ENCODE results near the gene AKAP6. TPM values are rescaled to one million over a fixed set of nuclear protein-coding genes. Genes with fewer than 3 reads are reported as not detected.

AKAP6 gene
- total and polyA plus RNA-seq, 10 of the 15 experiments (the other 5 are each of a cell fraction or from before 2014, with no cell fraction given): 0.35 to 5.9 (median 2.2) TPM

DNA sequence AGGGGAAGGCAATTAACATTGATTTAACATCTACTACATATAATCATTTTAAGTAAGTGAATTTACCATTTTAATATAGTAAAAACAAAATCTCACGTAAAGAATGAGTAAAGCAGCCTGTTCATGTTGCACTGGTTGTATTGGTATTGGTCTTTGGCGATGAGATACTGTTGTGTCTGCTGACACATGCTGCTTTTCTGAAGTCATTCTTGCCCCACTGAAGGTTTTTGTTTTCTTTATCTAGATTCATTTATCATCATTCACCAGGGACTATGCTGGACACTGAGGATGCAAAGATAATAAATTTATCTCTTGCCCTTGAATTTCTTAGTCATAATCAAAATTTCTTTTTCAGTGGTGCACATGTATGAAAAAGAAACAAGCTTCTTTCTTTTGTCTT is 363.3 kb downstream of the AKAP6 start:
- no peaks in the 10 kb centered on the region for H3K27me3 ChIP-seq (replicated peaks in 1 of 2; ENCODE audit: control insufficient read depth in 2 of 2, insufficient read depth in 2 of 2, low read length in 1 of 2)
- no peak overlapping the region for H2AFZ ChIP-seq (ENCODE audit: control insufficient read depth, low read depth, low read length)
- no peak overlapping the region for H3K4me2 ChIP-seq (ENCODE audit: control insufficient read depth, insufficient read depth)
- ATAC-seq (no peak), FAIRE-seq (no peak), DNase-seq (ENCODE audit: low read depth, low spot score) (no peak)
- no peaks in the 10 kb centered on the region for H4K20me1 ChIP-seq (ENCODE audit: control insufficient read depth, insufficient read depth)
- H3K4me3 ChIP-seq: no peak overlapping the region
- CTCF ChIA-PET: interaction anchor here (0.6 kb wide), 1 partner anchor 700 kb away, joined by 3 read pairs; no protein-coding TSS in a partner anchor
- no peaks in the 10 kb centered on the region for H3K79me2 ChIP-seq (ENCODE audit: control insufficient read depth, insufficient read depth, low read length)
- TF ChIP-seq, protein P1, sequence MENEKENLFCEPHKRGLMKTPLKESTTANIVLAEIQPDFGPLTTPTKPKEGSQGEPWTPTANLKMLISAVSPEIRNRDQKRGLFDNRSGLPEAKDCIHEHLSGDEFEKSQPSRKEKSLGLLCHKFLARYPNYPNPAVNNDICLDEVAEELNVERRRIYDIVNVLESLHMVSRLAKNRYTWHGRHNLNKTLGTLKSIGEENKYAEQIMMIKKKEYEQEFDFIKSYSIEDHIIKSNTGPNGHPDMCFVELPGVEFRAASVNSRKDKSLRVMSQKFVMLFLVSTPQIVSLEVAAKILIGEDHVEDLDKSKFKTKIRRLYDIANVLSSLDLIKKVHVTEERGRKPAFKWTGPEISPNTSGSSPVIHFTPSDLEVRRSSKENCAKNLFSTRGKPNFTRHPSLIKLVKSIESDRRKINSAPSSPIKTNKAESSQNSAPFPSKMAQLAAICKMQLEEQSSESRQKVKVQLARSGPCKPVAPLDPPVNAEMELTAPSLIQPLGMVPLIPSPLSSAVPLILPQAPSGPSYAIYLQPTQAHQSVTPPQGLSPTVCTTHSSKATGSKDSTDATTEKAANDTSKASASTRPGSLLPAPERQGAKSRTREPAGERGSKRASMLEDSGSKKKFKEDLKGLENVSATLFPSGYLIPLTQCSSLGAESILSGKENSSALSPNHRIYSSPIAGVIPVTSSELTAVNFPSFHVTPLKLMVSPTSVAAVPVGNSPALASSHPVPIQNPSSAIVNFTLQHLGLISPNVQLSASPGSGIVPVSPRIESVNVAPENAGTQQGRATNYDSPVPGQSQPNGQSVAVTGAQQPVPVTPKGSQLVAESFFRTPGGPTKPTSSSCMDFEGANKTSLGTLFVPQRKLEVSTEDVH (IDR thresholded peaks at IDR 0.05; ENCODE audit: low read depth, partially characterized antibody): no peak
- TF ChIP-seq, protein P2, sequence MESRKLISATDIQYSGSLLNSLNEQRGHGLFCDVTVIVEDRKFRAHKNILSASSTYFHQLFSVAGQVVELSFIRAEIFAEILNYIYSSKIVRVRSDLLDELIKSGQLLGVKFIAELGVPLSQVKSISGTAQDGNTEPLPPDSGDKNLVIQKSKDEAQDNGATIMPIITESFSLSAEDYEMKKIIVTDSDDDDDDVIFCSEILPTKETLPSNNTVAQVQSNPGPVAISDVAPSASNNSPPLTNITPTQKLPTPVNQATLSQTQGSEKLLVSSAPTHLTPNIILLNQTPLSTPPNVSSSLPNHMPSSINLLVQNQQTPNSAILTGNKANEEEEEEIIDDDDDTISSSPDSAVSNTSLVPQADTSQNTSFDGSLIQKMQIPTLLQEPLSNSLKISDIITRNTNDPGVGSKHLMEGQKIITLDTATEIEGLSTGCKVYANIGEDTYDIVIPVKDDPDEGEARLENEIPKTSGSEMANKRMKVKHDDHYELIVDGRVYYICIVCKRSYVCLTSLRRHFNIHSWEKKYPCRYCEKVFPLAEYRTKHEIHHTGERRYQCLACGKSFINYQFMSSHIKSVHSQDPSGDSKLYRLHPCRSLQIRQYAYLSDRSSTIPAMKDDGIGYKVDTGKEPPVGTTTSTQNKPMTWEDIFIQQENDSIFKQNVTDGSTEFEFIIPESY (IDR thresholded peaks at IDR 0.05): no peak
- TF ChIP-seq, protein P3, sequence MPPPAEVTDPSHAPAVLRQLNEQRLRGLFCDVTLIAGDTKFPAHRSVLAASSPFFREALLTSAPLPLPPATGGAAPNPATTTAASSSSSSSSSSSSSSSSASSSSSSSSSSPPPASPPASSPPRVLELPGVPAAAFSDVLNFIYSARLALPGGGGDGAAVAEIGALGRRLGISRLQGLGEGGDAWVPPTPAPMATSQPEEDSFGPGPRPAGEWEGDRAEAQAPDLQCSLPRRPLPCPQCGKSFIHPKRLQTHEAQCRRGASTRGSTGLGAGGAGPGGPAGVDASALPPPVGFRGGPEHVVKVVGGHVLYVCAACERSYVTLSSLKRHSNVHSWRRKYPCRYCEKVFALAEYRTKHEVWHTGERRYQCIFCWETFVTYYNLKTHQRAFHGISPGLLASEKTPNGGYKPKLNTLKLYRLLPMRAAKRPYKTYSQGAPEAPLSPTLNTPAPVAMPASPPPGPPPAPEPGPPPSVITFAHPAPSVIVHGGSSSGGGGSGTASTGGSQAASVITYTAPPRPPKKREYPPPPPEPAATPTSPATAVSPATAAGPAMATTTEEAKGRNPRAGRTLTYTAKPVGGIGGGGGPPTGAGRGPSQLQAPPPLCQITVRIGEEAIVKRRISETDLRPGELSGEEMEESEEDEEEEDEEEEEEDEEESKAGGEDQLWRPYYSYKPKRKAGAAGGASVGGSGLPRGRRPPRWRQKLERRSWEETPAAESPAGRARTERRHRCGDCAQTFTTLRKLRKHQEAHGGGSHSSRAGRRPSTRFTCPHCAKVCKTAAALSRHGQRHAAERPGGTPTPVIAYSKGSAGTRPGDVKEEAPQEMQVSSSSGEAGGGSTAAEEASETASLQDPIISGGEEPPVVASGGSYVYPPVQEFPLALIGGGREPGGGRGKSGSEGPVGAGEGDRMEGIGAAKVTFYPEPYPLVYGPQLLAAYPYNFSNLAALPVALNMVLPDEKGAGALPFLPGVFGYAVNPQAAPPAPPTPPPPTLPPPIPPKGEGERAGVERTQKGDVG (CRISPR knock-in tag; IDR thresholded peaks at IDR 0.05): no peak
- TF ChIP-seq POU2F2 (IDR thresholded peaks at IDR 0.05; ENCODE audit: borderline replicate concordance, low read depth, low read length) (no peak), KDM1A (IDR thresholded peaks at IDR 0.05; ENCODE audit: borderline replicate concordance) (no peak), POLR2AphosphoS5 (IDR thresholded peaks at IDR 0.05; ENCODE audit: low read length) (no peak), CBX3 (IDR thresholded peaks at IDR 0.05; ENCODE audit: borderline replicate concordance, low read depth) (no peak), ZNF217 (IDR thresholded peaks at IDR 0.05) (no peak), WRNIP1 (IDR thresholded peaks at IDR 0.05; ENCODE audit: borderline replicate concordance, low read depth, low read length) (no peak), MTA3 (IDR thresholded peaks at IDR 0.05; ENCODE audit: borderline replicate concordance, low read length) (no peak), NR2C1 (IDR thresholded peaks at IDR 0.05) (no peak), SMAD1 (IDR thresholded peaks at IDR 0.05; ENCODE audit: low read depth, partially characterized antibody) (no peak), TCF7 (IDR thresholded peaks at IDR 0.05; ENCODE audit: borderline replicate concordance) (no peak), EGR1 (IDR thresholded peaks at IDR 0.05; ENCODE audit: borderline replicate concordance in 1 of 2, low read depth in 2 of 2, low read length in 2 of 2) (no peak), ZNF274 (IDR thresholded peaks at IDR 0.05; ENCODE audit: insufficient read depth, insufficient read length) (no peak), BMI1 (IDR thresholded peaks at IDR 0.05; ENCODE audit: borderline replicate concordance) (no peak)
- TF ChIP-seq, protein P4, sequence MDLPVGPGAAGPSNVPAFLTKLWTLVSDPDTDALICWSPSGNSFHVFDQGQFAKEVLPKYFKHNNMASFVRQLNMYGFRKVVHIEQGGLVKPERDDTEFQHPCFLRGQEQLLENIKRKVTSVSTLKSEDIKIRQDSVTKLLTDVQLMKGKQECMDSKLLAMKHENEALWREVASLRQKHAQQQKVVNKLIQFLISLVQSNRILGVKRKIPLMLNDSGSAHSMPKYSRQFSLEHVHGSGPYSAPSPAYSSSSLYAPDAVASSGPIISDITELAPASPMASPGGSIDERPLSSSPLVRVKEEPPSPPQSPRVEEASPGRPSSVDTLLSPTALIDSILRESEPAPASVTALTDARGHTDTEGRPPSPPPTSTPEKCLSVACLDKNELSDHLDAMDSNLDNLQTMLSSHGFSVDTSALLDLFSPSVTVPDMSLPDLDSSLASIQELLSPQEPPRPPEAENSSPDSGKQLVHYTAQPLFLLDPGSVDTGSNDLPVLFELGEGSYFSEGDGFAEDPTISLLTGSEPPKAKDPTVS (IDR thresholded peaks at IDR 0.05; ENCODE audit: low read depth, low read length): no peak
- H3K4me1 ChIP-seq (ENCODE audit: control insufficient read depth, insufficient read depth, low read length): no peaks in the 10 kb centered on the region
- RAD21 ChIA-PET (ENCODE audit: unreplicated experiment): no interaction called here
- no peaks in the 10 kb centered on the region for H3K9me3 ChIP-seq (replicated peaks; ENCODE audit: control insufficient read depth, insufficient read depth, low read length)
- H3K9ac ChIP-seq (ENCODE audit: control insufficient read depth, insufficient read depth, low read length): no peak overlapping the region
- SMC1A ChIA-PET (ENCODE audit: uncharacterized antibody, unreplicated experiment): no interaction called here
- no peak overlapping the region for H3K27ac ChIP-seq (ENCODE audit: control insufficient read depth, insufficient read depth)
- BruUV-seq (replicated peaks): no TSS peak
- POLR2A ChIA-PET: no interaction called here
- WGBS (ENCODE audit: insufficient coverage, insufficient replicate concordance, low lambda C conversion rate, missing lambda C conversion rate): 100% methylated on average over 2 of the region's 2 CpGs
- no peaks in the 10 kb centered on the region for H3K36me3 ChIP-seq (ENCODE audit: control insufficient read depth in 2 of 2, insufficient read depth in 2 of 2, low read length in 1 of 2)
- in situ Hi-C loops (cut with MboI) (no loop called here), intact Hi-C loops (cut with micrococcal nuclease; ENCODE audit: unreplicated experiment) (no loop called here)
